NCI-H1436 treated with DMSO at 0.1 percent for 48 hours (cell line): ENCODE data around the gene SNW1.
"Not testable (repeated sequence)": the region's sequence is repeated elsewhere in the genome, so short reads cannot be mapped to it uniquely, and the experiment has no call there.

Source experiments
- DNase-seq: peaks from one replicate; lab custom pipeline; 2025; lab: John Stamatoyannopoulos, UW

SNW1 gene

GRCh38 chr14:77760381-77761204, at the start of gene SNW1:
SNW1 (minus strand) TSS chr14:77761156; CDS start chr14:77761127, 29 bp downstream.
- DNase-seq: no peak

GRCh38 chr14:77809011-77809410, 48.1 kb upstream of the SNW1 start:
- DNase-seq: no peak

- DNase-seq: no peak
These were observed 47.3 kb upstream of the SNW1 start for GRCh38 chr14:77808250-77808649.

GRCh38 chr14:77805706-77806105, 44.8 kb upstream of the SNW1 start:
- DNase-seq: no peak

GRCh38 chr14:77804592-77804991, 43.6 kb upstream of the SNW1 start:
- DNase-seq: no peak

- no peak for DNase-seq
These were observed 39.9 kb upstream of the SNW1 start for GRCh38 chr14:77800814-77801213.

- DNase-seq: peak; percentile 1
These were observed 39.1 kb upstream of the SNW1 start, which contains the start of gene ADCK1 for GRCh38 chr14:77799863-77800730. ADCK1 (plus strand) TSS chr14:77800109; CDS start chr14:77818979, 18,870 bp downstream.

GRCh38 chr14:77799456-77799855, 38.5 kb upstream of the SNW1 start:
- not testable (repeated sequence) for DNase-seq

- no peak for DNase-seq
These were observed 33.4 kb upstream of the SNW1 start for GRCh38 chr14:77794357-77794756.

GRCh38 chr14:77793255-77793654, 32.3 kb upstream of the SNW1 start:
- DNase-seq: not testable (repeated sequence)

- no peak for DNase-seq
These were observed 30.3 kb upstream of the SNW1 start for GRCh38 chr14:77791225-77791600.

- DNase-seq: no peak
These were observed 29.7 kb upstream of the SNW1 start for GRCh38 chr14:77790566-77791224.

GRCh38 chr14:77786148-77786547, 25.2 kb upstream of the SNW1 start:
- DNase-seq: no peak

- no peak for DNase-seq
These were observed 21.2 kb upstream of the SNW1 start for GRCh38 chr14:77782202-77782601.

GRCh38 chr14:77773966-77774365, 13.0 kb upstream of the SNW1 start:
- not testable (repeated sequence) for DNase-seq

GRCh38 chr14:77768442-77769069, 7.6 kb upstream of the SNW1 start:
- DNase-seq: not testable (repeated sequence)

- no peak for DNase-seq
These were observed 3.0 kb upstream of the SNW1 start for GRCh38 chr14:77763978-77764377.

GRCh38 chr14:77763316-77763715, 2.4 kb upstream of the SNW1 start:
- DNase-seq: no peak

- peak; percentile 82 for DNase-seq
These were observed 412 bp upstream of the SNW1 start for GRCh38 chr14:77761205-77761931.

- DNase-seq: no peak
These were observed 8.0 kb downstream of the SNW1 start for GRCh38 chr14:77752799-77753516.
